GM12878 (cell line): Measurements from ENCODE around the gene NEAT1. TPM values are rescaled to one million over a fixed set of nuclear protein-coding genes. Genes with fewer than 3 reads are reported as not detected.

Experiments
- ATF3 ChIP-seq: IDR thresholded peaks from 2 replicates; pipeline ENCODE4 v1.6.1; 2011; ENCODE audit warnings: low read depth, mild to moderate bottlenecking, low read length, moderate library complexity, borderline replicate concordance; ENCODE audit errors: extremely low read depth
- BCL11A ChIP-seq: IDR thresholded peaks from 2 replicates; pipeline ENCODE4 v1.6.1; 2011; ENCODE audit warnings: low read depth, low read length
- CREB1 ChIP-seq: IDR thresholded peaks from 2 replicates; pipeline ENCODE4 v1.6.1; 2012; ENCODE audit warnings: low read depth, mild to moderate bottlenecking, inconsistent platforms
- CREM ChIP-seq: IDR thresholded peaks from 2 replicates; pipeline ENCODE4 v1.6.1; 2014; ENCODE audit warnings: antibody characterized with exemption, low read depth
- ESRRA ChIP-seq: IDR thresholded peaks from 2 replicates; pipeline ENCODE4 v1.6.1; 2012; ENCODE audit warnings: mild to moderate bottlenecking, low read length, improper control_type of control experiment
- FOXK2 ChIP-seq: fragments of 450-650 bp; IDR thresholded peaks from 2 replicates; pipeline ENCODE4 v1.6.1; 2017; ENCODE audit warnings: mild to moderate bottlenecking, moderate library complexity
- GATAD2B ChIP-seq: fragments of 450-650 bp; conservative IDR thresholded peaks from 2 replicates; pipeline ENCODE4 v1.6.1; 2017; ENCODE audit warnings: low read depth, mild to moderate bottlenecking, moderate library complexity
- JUND ChIP-seq: IDR thresholded peaks from 2 replicates; pipeline ENCODE4 v1.6.1; 2012; ENCODE audit warnings: low read depth, mild to moderate bottlenecking, low read length, improper control_type of control experiment, moderate library complexity
- MAX ChIP-seq: IDR thresholded peaks from 2 replicates; pipeline ENCODE4 v1.6.1; 2012; ENCODE audit warnings: low read depth, low read length, improper control_type of control experiment
- MEF2B ChIP-seq: fragments of 450-650 bp; IDR thresholded peaks from 2 replicates; pipeline ENCODE4 v1.6.1; 2018; ENCODE audit warnings: mild to moderate bottlenecking, moderate library complexity; ENCODE audit not compliant: partially characterized antibody, poor library complexity, severe bottlenecking
- NBN ChIP-seq: fragments of 450-650 bp; IDR thresholded peaks from 2 replicates; pipeline ENCODE4 v1.6.1; 2016
- NFXL1 ChIP-seq: fragments of 450-650 bp; IDR thresholded peaks from 2 replicates; pipeline ENCODE4 v1.6.1; 2017; ENCODE audit warnings: antibody characterized with exemption, mild to moderate bottlenecking, borderline replicate concordance
- NRF1 ChIP-seq: conservative IDR thresholded peaks from 2 replicates; pipeline ENCODE4 v1.6.1; 2011; ENCODE audit warnings: mild to moderate bottlenecking, low read depth, low read length, improper control_type of control experiment
- SIX5 ChIP-seq: IDR thresholded peaks from 2 replicates; pipeline ENCODE4 v1.6.1; 2011; ENCODE audit warnings: mild to moderate bottlenecking, low read depth, low read length, moderate library complexity; ENCODE audit not compliant: severe bottlenecking
- SPI1 ChIP-seq: IDR thresholded peaks from 2 replicates; pipeline ENCODE4 v1.6.1; 2011; ENCODE audit warnings: low read depth, mild to moderate bottlenecking, low read length, moderate library complexity, borderline replicate concordance; ENCODE audit not compliant: insufficient read depth
- SUZ12 ChIP-seq: fragments of 200-600 bp; sonication (generic); IDR thresholded peaks from one replicate; pipeline ENCODE4 v1.6.1; 2018; ENCODE audit warnings: antibody characterized with exemption, mild to moderate bottlenecking; ENCODE audit not compliant: unreplicated experiment
- ZBTB11 ChIP-seq: fragments of 450-650 bp; formaldehyde crosslinking; IDR thresholded peaks from 2 replicates; pipeline ENCODE4 v1.5.0; 2022; ENCODE audit warnings: mild to moderate bottlenecking, missing genetic modification characterization
- ZNF592 ChIP-seq: fragments of 450-650 bp; IDR thresholded peaks from 2 replicates; pipeline ENCODE4 v1.6.1; 2017; ENCODE audit warnings: mild to moderate bottlenecking, moderate library complexity
- ZNF622 ChIP-seq: fragments of 450-650 bp; IDR thresholded peaks from 2 replicates; pipeline ENCODE4 v1.6.1; 2017; ENCODE audit warnings: mild to moderate bottlenecking, inconsistent platforms
- polyA plus RNA-seq, 11 experiments: library from polyadenylated mRNA; depleted of rRNA in 4 of 11; unstranded in 6 of 11; stranded (reverse) in 5 of 11; fragments of >200 nt; fragmentation: Nextera tagmentation in 4 of 11; fragmentation: Illumina TruSeq in 1 of 11; extraction: Ambion mirVana in 4 of 11; extraction: Trizol in 1 of 11; gene quantifications; 1 replicate in 1 of 11; 2 replicates in 10 of 11; pipeline versions ENCODE4 v1.2.1 to v1.2.3, GENCODE V29; 2011 to 2016; ENCODE audit warnings: inconsistent platforms in 2 of 11, missing spikeins in 2 of 11, low read depth in 1 of 11
- total RNA-seq, 4 experiments: library from RNA; depleted of rRNA in 3 of 4; stranded (reverse); fragments of >200 nt in 3 of 4; fragmentation: Illumina TruSeq in 1 of 4; extraction: Trizol in 1 of 4; gene quantifications; 2 replicates each; pipeline versions ENCODE4 v1.2.1 to v1.2.3, GENCODE V29; 2013 to 2021
- TF ChIP-seq, protein P1 (sequence below): IDR thresholded peaks from 2 replicates; pipeline ENCODE4 v1.6.1; 2012; ENCODE audit warnings: low read length, inconsistent platforms

NEAT1 gene
- total and polyA plus RNA-seq, 10 of the 15 experiments (the other 5 are each of a cell fraction or from before 2014, with no cell fraction given) = 13.6 to 328 (median 69.4) TPM

DNA sequence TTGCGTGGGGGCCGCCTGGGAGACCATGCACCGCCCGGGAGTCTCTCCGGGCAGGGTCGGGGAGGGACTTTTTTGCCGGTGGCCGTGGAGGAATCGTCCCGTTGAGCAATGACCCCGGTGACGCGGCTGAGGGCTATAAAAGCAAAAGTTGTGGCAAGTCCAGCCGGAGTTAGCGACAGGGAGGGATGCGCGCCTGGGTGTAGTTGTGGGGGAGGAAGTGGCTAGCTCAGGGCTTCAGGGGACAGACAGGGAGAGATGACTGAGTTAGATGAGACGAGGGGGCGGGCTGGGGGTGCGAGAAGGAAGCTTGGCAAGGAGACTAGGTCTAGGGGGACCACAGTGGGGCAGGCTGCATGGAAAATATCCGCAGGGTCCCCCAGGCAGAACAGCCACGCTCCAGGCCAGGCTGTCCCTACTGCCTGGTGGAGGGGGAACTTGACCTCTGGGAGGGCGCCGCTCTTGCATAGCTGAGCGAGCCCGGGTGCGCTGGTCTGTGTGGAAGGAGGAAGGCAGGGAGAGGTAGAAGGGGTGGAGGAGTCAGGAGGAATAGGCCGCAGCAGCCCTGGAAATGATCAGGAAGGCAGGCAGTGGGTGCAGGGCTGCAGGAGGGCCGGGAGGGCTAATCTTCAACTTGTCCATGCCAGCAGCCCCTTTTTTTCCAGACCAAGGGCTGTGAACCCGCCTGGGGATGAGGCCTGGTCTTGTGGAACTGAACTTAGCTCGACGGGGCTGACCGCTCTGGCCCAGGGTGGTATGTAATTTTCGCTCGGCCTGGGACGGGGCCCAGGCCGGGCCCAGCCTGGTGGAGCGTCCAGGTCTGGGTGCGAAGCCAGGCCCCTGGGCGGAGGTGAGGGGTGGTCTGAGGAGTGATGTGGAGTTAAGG, at the start of gene NEAT1 (continued):
- TF ChIP-seq SPI1 (peak; percentile 74; the same call in 1 of the 2 replicates), NFXL1 (no peak), ZBTB11 (CRISPR knock-in tag) (peak; percentile 86), MEF2B (peak; percentile 70), ESRRA (peak; percentile 66; the same call in 1 of the 2 replicates), MAX (no peak), FOXK2 (no peak; the same call in 1 of the 2 replicates), SUZ12 (no peak), NRF1 (no peak), ZNF622 (peak; percentile 27; the same call in 1 of the 2 replicates), CREB1 (no peak), NBN (peak; percentile 98), SIX5 (no peak), BCL11A (peak; percentile 76), CREM (peak; percentile 85; the same call in 1 of the 2 replicates), GATAD2B (peak; percentile 37), ATF3 (no peak), ZNF592 (no peak), JUND (no peak)
- TF ChIP-seq, protein P1, sequence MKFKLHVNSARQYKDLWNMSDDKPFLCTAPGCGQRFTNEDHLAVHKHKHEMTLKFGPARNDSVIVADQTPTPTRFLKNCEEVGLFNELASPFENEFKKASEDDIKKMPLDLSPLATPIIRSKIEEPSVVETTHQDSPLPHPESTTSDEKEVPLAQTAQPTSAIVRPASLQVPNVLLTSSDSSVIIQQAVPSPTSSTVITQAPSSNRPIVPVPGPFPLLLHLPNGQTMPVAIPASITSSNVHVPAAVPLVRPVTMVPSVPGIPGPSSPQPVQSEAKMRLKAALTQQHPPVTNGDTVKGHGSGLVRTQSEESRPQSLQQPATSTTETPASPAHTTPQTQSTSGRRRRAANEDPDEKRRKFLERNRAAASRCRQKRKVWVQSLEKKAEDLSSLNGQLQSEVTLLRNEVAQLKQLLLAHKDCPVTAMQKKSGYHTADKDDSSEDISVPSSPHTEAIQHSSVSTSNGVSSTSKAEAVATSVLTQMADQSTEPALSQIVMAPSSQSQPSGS = no peak
